Vagina (tissue), 2 donors: ENCODE data around the gene ST7. TPM values are rescaled to one million over a fixed set of nuclear protein-coding genes. Genes with fewer than 3 reads are reported as not detected.

ENCODE experiments used
- DNase-seq, 2 donors: peaks; one replicate each; pipeline ENCODE4 v3.0.0-alpha.2; 2017; ENCODE audit errors: extremely low spot score in 2 of 2
- H3K27ac ChIP-seq: fragments of 200-600 bp; sonication (generic); one replicate; pipeline ENCODE4 v1.5.1; 2019
- H3K27me3 ChIP-seq: fragments of 200-600 bp; sonication (generic); one replicate; pipeline ENCODE4 v1.5.1; 2019
- H3K36me3 ChIP-seq, 2 donors: fragments of 200-600 bp; sonication (generic); one replicate each; pipeline ENCODE4 v1.5.1; 2017 to 2019
- H3K4me1 ChIP-seq: fragments of 200-600 bp; sonication (generic); one replicate; pipeline ENCODE4 v1.5.1; 2019
- H3K4me3 ChIP-seq, 2 donors: fragments of 200-600 bp; sonication (generic); 1 replicate in 1 of 2; 2 replicates in 1 of 2; pipeline ENCODE4 v1.5.1; 2016 to 2019
- H3K9me3 ChIP-seq: fragments of 200-600 bp; sonication (generic); one replicate; pipeline ENCODE4 v1.5.1; 2019
- POLR2A ChIP-seq, 2 donors: fragments of 450-650 bp; IDR thresholded peaks; one replicate each; pipeline ENCODE4 v1.6.1; 2017; ENCODE audit warnings: antibody characterized with exemption in 2 of 2, mild to moderate bottlenecking in 2 of 2, moderate library complexity in 2 of 2
- POLR2AphosphoS5 ChIP-seq, 2 donors: sonication (generic); formaldehyde crosslinking; IDR thresholded peaks; one replicate each; pipeline ENCODE4 v1.9.0; 2017; ENCODE audit warnings: antibody characterized with exemption in 2 of 2, mild to moderate bottlenecking in 2 of 2, low read depth in 1 of 2; ENCODE audit not compliant: insufficient read depth in 1 of 2
- intact Hi-C: fragments of 100-400 bp; cut with DNase I; formaldehyde crosslinking; loops from one replicate; pipeline ENCODE4 v1.15.1; 2023
- total RNA-seq: library from RNA; depleted of rRNA; stranded (reverse); fragments of >200 nt; gene quantifications from one replicate; pipeline ENCODE4 v1.2.3, GENCODE V29; 2016
- TF ChIP-seq, protein P1 (sequence below), 3 experiments: fragments of 450-650 bp in 2 of 3; fragments of 200-600 bp in 1 of 3; sonication (generic) in 1 of 3; IDR thresholded peaks; one replicate each; pipeline ENCODE4 v1.5.1; 2017 to 2019; ENCODE audit warnings: antibody characterized with exemption in 3 of 3, mild to moderate bottlenecking in 2 of 3, moderate library complexity in 2 of 3

The ST7 gene
- total RNA-seq, 1 donor from 2014 or later: 15.2 TPM

DNA sequence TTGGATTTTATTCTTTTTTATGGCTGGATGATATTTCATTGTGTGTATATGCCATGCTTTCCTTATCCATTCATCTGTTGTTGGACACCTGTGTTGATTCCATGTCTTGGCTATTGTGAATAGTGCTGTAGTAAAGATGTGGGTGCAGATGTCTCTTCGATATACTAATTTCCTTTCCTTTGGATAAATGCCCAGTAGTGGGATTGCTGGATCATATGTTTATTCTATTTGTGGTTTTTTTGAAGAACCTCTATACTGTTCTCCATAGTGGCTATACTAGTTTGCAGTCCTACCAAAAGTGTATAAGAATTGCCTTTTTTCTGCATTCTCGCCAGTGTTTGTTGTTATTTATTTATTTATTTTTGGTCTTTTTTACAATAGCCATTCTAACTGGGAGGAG is 209.8 kb downstream of the ST7 start:
- no peaks in the 10 kb centered on the region for H3K27me3 ChIP-seq
- no peak overlapping the region for H3K27ac ChIP-seq
- H3K36me3 ChIP-seq: no peaks in the 10 kb centered on the region
- H3K4me3 ChIP-seq: no peak overlapping the region
- no peak for TF ChIP-seq POLR2AphosphoS5 (IDR thresholded peaks at IDR 0.05; ENCODE audit: insufficient read depth in 1 of 2, low read depth in 1 of 2)
- TF ChIP-seq, protein P1, sequence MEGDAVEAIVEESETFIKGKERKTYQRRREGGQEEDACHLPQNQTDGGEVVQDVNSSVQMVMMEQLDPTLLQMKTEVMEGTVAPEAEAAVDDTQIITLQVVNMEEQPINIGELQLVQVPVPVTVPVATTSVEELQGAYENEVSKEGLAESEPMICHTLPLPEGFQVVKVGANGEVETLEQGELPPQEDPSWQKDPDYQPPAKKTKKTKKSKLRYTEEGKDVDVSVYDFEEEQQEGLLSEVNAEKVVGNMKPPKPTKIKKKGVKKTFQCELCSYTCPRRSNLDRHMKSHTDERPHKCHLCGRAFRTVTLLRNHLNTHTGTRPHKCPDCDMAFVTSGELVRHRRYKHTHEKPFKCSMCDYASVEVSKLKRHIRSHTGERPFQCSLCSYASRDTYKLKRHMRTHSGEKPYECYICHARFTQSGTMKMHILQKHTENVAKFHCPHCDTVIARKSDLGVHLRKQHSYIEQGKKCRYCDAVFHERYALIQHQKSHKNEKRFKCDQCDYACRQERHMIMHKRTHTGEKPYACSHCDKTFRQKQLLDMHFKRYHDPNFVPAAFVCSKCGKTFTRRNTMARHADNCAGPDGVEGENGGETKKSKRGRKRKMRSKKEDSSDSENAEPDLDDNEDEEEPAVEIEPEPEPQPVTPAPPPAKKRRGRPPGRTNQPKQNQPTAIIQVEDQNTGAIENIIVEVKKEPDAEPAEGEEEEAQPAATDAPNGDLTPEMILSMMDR (IDR thresholded peaks at IDR 0.05): no peak
- no peak for TF ChIP-seq POLR2A (IDR thresholded peaks at IDR 0.05)
- intact Hi-C loops: no loop called here
- no peaks in the 10 kb centered on the region for H3K9me3 ChIP-seq
- peaks cover 16% of the 10 kb centered on the region for H3K4me1 ChIP-seq
- no peak for DNase-seq

DNA sequence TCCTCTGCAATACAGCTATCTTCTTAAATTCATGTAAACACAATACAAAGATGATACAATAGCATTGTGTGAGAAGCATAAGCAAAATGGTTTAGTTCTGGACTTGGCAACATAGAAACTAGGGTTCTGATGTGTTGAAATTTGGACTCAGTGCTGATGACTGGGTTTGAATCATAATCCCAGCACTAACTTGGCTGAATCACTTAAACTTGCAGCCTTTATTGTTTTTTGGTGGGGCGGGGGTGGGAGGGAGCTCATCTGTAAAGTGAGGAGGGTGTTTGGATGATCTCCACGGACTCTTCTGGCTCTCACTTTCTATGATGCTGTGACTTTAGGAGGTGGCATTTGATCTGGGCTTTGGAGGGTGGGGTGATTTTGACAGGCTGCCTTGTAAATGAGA is 211.3 kb downstream of the ST7 start:
- Histone ChIP-seq H3K36me3 (no peaks in the 10 kb centered on the region), H3K9me3 (no peaks in the 10 kb centered on the region), H3K27ac (no peak overlapping the region), H3K4me3 (no peak overlapping the region), H3K4me1 (peaks cover 6% of the 10 kb centered on the region), H3K27me3 (no peaks in the 10 kb centered on the region)
- TF ChIP-seq POLR2A (IDR thresholded peaks at IDR 0.05) (no peak), POLR2AphosphoS5 (IDR thresholded peaks at IDR 0.05; ENCODE audit: insufficient read depth in 1 of 2, low read depth in 1 of 2) (no peak)
- TF ChIP-seq, protein P1 (IDR thresholded peaks at IDR 0.05): no peak
- no peak for DNase-seq
- intact Hi-C loops: no loop called here

DNA sequence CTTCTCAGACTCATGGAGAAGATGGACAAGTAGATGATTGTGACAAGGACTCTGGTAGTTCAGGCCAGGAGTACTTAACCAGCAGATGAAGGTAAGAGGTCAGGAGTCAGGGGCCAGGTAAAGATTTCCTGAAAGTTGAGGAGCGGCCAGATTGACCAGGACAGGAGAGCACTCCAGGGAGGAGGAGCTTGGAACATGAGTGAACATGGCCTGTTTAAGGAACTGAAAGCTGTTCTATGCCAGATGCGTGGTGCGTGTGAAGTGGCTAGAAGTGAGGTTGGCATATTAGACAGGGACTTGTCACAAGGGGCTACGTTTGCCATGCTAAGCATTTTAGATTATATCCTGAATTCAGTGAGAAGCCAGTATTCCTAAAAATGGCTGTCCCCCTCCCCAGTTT is 212.4 kb downstream of the ST7 start:
- intact Hi-C loops: no loop called here
- TF ChIP-seq POLR2A (IDR thresholded peaks at IDR 0.05) (no peak), POLR2AphosphoS5 (IDR thresholded peaks at IDR 0.05; ENCODE audit: insufficient read depth in 1 of 2, low read depth in 1 of 2) (no peak)
- TF ChIP-seq, protein P1 (IDR thresholded peaks at IDR 0.05): no peak

DNA sequence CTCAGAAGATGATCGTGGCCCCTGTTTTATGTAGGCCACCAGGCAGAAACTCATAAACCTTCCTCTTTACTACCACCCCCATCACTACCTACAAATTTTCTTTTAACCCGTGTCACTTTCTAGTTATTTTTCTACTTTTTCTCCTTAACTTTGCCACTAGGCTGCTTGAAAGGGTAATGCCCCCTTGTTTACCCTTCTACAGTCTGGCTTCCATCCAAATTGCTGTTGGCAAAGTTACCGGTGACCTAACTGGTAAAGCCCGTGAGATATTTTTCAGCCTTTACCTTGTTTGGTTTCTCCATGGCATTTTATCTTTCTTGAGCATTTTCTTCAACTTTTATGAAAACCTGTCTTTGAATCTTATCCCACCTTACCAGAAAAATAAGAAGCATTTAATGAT is 216.6 kb downstream of the ST7 start:
- intact Hi-C loops: no loop called here
- no peaks in the 10 kb centered on the region for H3K9me3 ChIP-seq
- no peaks in the 10 kb centered on the region for H3K27me3 ChIP-seq
- DNase-seq: no peak
- TF ChIP-seq POLR2A (IDR thresholded peaks at IDR 0.05) (no peak), POLR2AphosphoS5 (IDR thresholded peaks at IDR 0.05; ENCODE audit: insufficient read depth in 1 of 2, low read depth in 1 of 2) (no peak)
- TF ChIP-seq, protein P1 (IDR thresholded peaks at IDR 0.05): no peak
- no peak overlapping the region for H3K4me3 ChIP-seq
- H3K4me1 ChIP-seq: peaks cover 6% of the 10 kb centered on the region
- peaks cover 0 to 8% of the 10 kb centered on the region in 2 donors for H3K36me3 ChIP-seq
- H3K27ac ChIP-seq: no peak overlapping the region

More for the DNA sequence above, 212.4 kb downstream of the ST7 start:
- peaks cover 6% of the 10 kb centered on the region for H3K4me1 ChIP-seq
- H3K9me3 ChIP-seq: no peaks in the 10 kb centered on the region
- H3K27ac ChIP-seq: no peak overlapping the region
- no peak for DNase-seq
- no peaks in the 10 kb centered on the region for H3K27me3 ChIP-seq
- H3K4me3 ChIP-seq: no peak overlapping the region
- H3K36me3 ChIP-seq: no peaks in the 10 kb centered on the region

DNA sequence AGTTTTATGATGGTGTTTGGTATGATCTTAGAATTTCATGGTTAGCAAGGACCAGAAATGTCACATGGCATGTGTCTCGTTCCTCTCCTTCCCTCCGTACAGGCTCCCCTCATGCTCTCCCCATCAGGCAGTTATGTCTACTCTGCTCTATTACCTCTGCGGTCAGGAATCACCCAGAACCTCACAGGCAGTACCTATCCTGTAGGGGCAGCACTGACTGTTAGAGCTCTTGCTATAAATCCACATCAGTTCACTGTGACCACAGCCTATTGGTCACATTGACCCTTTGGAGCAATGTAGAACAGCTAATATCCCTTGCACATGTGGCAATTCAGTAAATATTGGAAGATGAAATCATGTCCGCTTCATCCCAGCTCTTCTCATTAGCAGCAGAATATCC is 217.8 kb downstream of the ST7 start:
- Histone ChIP-seq H3K36me3 (peaks cover 0 to 8% of the 10 kb centered on the region in 2 donors), H3K27me3 (no peaks in the 10 kb centered on the region), H3K4me3 (no peak overlapping the region), H3K27ac (no peak overlapping the region), H3K4me1 (peaks cover 6% of the 10 kb centered on the region), H3K9me3 (no peaks in the 10 kb centered on the region)
- intact Hi-C loops: no loop called here
- TF ChIP-seq, protein P1 (IDR thresholded peaks at IDR 0.05): no peak
- TF ChIP-seq POLR2A (IDR thresholded peaks at IDR 0.05) (no peak), POLR2AphosphoS5 (IDR thresholded peaks at IDR 0.05; ENCODE audit: insufficient read depth in 1 of 2, low read depth in 1 of 2) (no peak)
- DNase-seq: no peak
